GM12878 (cell line): ENCODE data around the gene ARRDC1. TPM values are rescaled to one million over a fixed set of nuclear protein-coding genes. Genes with fewer than 3 reads are reported as not detected.

Experiments
- ATAC-seq: fragments of 200-7000 bp; cut with Tn5 transposase; 3 replicates; pipeline ENCODE4 v1.9.1; 2020; ENCODE audit warnings: mild to moderate bottlenecking, moderate library complexity
- BruUV-seq: library from RNA; stranded (reverse); fragments of 400-500 nt; replicated peaks from 2 replicates; lab custom pipeline; 2021; lab: Mats Ljungman, UMichigan
- CTCF ChIA-PET: fragments of 300-600 bp; sonication (Branson Sonifier 250); formaldehyde crosslinking; extraction: SDS; loops from one replicate; lab custom pipeline; 2021; ENCODE audit warnings: inconsistent platforms; lab: Yijun Ruan, JAX
- POLR2A ChIA-PET: fragments of 350-600 bp; formaldehyde crosslinking; extraction: SDS; loops from one replicate; lab custom pipeline; 2021; ENCODE audit warnings: inconsistent platforms; lab: Charles Lee
- RAD21 ChIA-PET: fragments of 300-600 bp; sonication (Branson Sonifier 250); formaldehyde crosslinking; loops from one replicate; lab custom pipeline; 2023; ENCODE audit warnings: antibody characterized with exemption; ENCODE audit not compliant: unreplicated experiment; lab: Charles Lee
- SMC1A ChIA-PET: fragments of 300-600 bp; sonication (Branson Sonifier 250); formaldehyde crosslinking; loops from one replicate; lab custom pipeline; 2023; ENCODE audit not compliant: unreplicated experiment, uncharacterized antibody; lab: Charles Lee
- DNase-seq: peaks from one replicate; pipeline ENCODE4 v3.0.0-alpha.2; 2011; ENCODE audit warnings: low read depth, low spot score
- FAIRE-seq: peaks from 3 replicates; lab custom pipeline; 2011; peaks lifted over from hg19 to GRCh38; lab: Jason Lieb, UNC
- H2AFZ ChIP-seq: 2 replicates; pipeline ENCODE4 v1.6.0; 2011; ENCODE audit warnings: low read depth, low read length, control low read depth; ENCODE audit not compliant: control insufficient read depth
- H3K27ac ChIP-seq: 2 replicates; pipeline ENCODE4 v1.5.1; 2011; ENCODE audit warnings: control low read depth; ENCODE audit not compliant: control insufficient read depth, insufficient read depth
- H3K27me3 ChIP-seq, 2 experiments: replicated peaks in 1 of 2; 2 replicates each; pipeline versions ENCODE4 v1.6.0 to v1.6.1; 2011; ENCODE audit warnings: low read length in 1 of 2; ENCODE audit not compliant: control insufficient read depth in 2 of 2, insufficient read depth in 2 of 2
- H3K36me3 ChIP-seq, 2 experiments: 2 replicates each; pipeline ENCODE4 v1.5.1; 2011; ENCODE audit warnings: low read length in 1 of 2; ENCODE audit not compliant: control insufficient read depth in 2 of 2, insufficient read depth in 2 of 2
- H3K4me1 ChIP-seq: 2 replicates; pipeline ENCODE4 v1.6.1; 2011; ENCODE audit warnings: mild to moderate bottlenecking, low read length, moderate library complexity, mixed read lengths; ENCODE audit not compliant: control insufficient read depth, insufficient read depth
- H3K4me2 ChIP-seq: 2 replicates; pipeline ENCODE4 v1.6.0; 2011; ENCODE audit warnings: control low read depth; ENCODE audit not compliant: control insufficient read depth, insufficient read depth
- H3K4me3 ChIP-seq: fragments of 200-600 bp; sonication (generic); 2 replicates; pipeline ENCODE4 v1.5.1; 2016
- H3K79me2 ChIP-seq: 2 replicates; pipeline ENCODE4 v1.6.0; 2011; ENCODE audit warnings: low read length; ENCODE audit not compliant: control insufficient read depth, insufficient read depth
- H3K9ac ChIP-seq: 2 replicates; pipeline ENCODE4 v1.8.0; 2011; ENCODE audit warnings: low read length, control low read depth, mixed read lengths; ENCODE audit not compliant: control insufficient read depth, insufficient read depth
- H3K9me3 ChIP-seq: replicated peaks from 3 replicates; pipeline ENCODE4 v1.5.1; 2011; ENCODE audit warnings: mild to moderate bottlenecking, low read length; ENCODE audit not compliant: control insufficient read depth, insufficient read depth
- H4K20me1 ChIP-seq: 2 replicates; pipeline ENCODE4 v1.6.0; 2011; ENCODE audit not compliant: control insufficient read depth, insufficient read depth
- CBFB ChIP-seq: IDR thresholded peaks from 2 replicates; pipeline ENCODE4 v1.6.1; 2016; ENCODE audit warnings: antibody characterized with exemption, low read depth
- CEBPZ ChIP-seq: fragments of 150-350 bp; IDR thresholded peaks from 2 replicates; pipeline ENCODE4 v1.6.1; 2016; ENCODE audit warnings: low read depth, low read length
- CREM ChIP-seq: IDR thresholded peaks from 2 replicates; pipeline ENCODE4 v1.6.1; 2014; ENCODE audit warnings: antibody characterized with exemption, low read depth
- HCFC1 ChIP-seq: fragments of 150-350 bp; IDR thresholded peaks from 2 replicates; pipeline ENCODE4 v1.6.1; 2014; ENCODE audit warnings: low read length
- HDAC2 ChIP-seq: fragments of 200-600 bp; sonication (generic); IDR thresholded peaks from 2 replicates; pipeline ENCODE4 v1.6.1; 2017
- KLF5 ChIP-seq: fragments of 450-650 bp; IDR thresholded peaks from 2 replicates; pipeline ENCODE4 v1.6.1; 2014; ENCODE audit warnings: mild to moderate bottlenecking; ENCODE audit not compliant: partially characterized antibody
- MTA3 ChIP-seq: IDR thresholded peaks from 2 replicates; pipeline ENCODE4 v1.6.1; 2012; ENCODE audit warnings: low read length, inconsistent platforms, borderline replicate concordance
- MYB ChIP-seq: fragments of 150-350 bp; IDR thresholded peaks from 2 replicates; pipeline ENCODE4 v1.6.1; 2014; ENCODE audit warnings: mild to moderate bottlenecking, low read depth, low read length, borderline replicate concordance
- MYC ChIP-seq: IDR thresholded peaks from 2 replicates; pipeline ENCODE4 v1.6.1; 2011; ENCODE audit warnings: mild to moderate bottlenecking, low read length, moderate library complexity, inconsistent platforms; ENCODE audit not compliant: insufficient read depth, insufficient replicate concordance, insufficient read length, severe bottlenecking
- NR2C1 ChIP-seq: fragments of 450-650 bp; IDR thresholded peaks from 2 replicates; pipeline ENCODE4 v1.6.1; 2017; ENCODE audit warnings: antibody characterized with exemption, mild to moderate bottlenecking, moderate library complexity
- PAX8 ChIP-seq: fragments of 450-650 bp; IDR thresholded peaks from 2 replicates; pipeline ENCODE4 v1.6.1; 2017; ENCODE audit warnings: mild to moderate bottlenecking, moderate library complexity
- ZBTB33 ChIP-seq: fragments of 450-650 bp; IDR thresholded peaks from 2 replicates; pipeline ENCODE4 v1.6.1; 2017; ENCODE audit warnings: mild to moderate bottlenecking
- ZNF622 ChIP-seq: fragments of 450-650 bp; IDR thresholded peaks from 2 replicates; pipeline ENCODE4 v1.6.1; 2017; ENCODE audit warnings: mild to moderate bottlenecking, inconsistent platforms
- WGBS: methylation state at CpG from one replicate; pipeline ENCODE4 v1.1.6; 2016; ENCODE audit warnings: low lambda C conversion rate; ENCODE audit not compliant: insufficient replicate concordance, insufficient coverage; ENCODE audit errors: missing lambda C conversion rate; 5-methylcytosine and 5-hydroxymethylcytosine counted together
- in situ Hi-C: fragments of 300-500 bp; cut with MboI; formaldehyde crosslinking; loops from 9 replicates; pipeline ENCODE4 v1.14.3; 2018; ENCODE audit warnings: mixed read lengths
- intact Hi-C: fragments of 100-400 bp; cut with micrococcal nuclease; formaldehyde crosslinking; loops from one replicate; pipeline ENCODE4 v1.14.2; 2022; ENCODE audit not compliant: unreplicated experiment
- polyA plus RNA-seq, 11 experiments: library from polyadenylated mRNA; depleted of rRNA in 4 of 11; unstranded in 6 of 11; stranded (reverse) in 5 of 11; fragments of >200 nt; fragmentation: Nextera tagmentation in 4 of 11; fragmentation: Illumina TruSeq in 1 of 11; extraction: Ambion mirVana in 4 of 11; extraction: Trizol in 1 of 11; gene quantifications; 1 replicate in 1 of 11; 2 replicates in 10 of 11; pipeline versions ENCODE4 v1.2.1 to v1.2.3, GENCODE V29; 2011 to 2016; ENCODE audit warnings: inconsistent platforms in 2 of 11, missing spikeins in 2 of 11, low read depth in 1 of 11
- total RNA-seq, 4 experiments: library from RNA; depleted of rRNA in 3 of 4; stranded (reverse); fragments of >200 nt in 3 of 4; fragmentation: Illumina TruSeq in 1 of 4; extraction: Trizol in 1 of 4; gene quantifications; 2 replicates each; pipeline versions ENCODE4 v1.2.1 to v1.2.3, GENCODE V29; 2013 to 2021

The ARRDC1 gene
- total and polyA plus RNA-seq, 10 of the 15 experiments (the other 5 are each of a cell fraction or from before 2014, with no cell fraction given) = 0.23 to 34.4 (median 20.9) TPM

- ChIA-PET CTCF (interaction anchor here (1.6 kb wide), 1 partner anchor 10 kb away, joined by 6 read pairs; no protein-coding TSS in a partner anchor), SMC1A (interaction anchor here (1.7 kb wide), 1 partner anchor 18 kb away, joined by 3 read pairs; no protein-coding TSS in a partner anchor), RAD21 (no interaction called here), POLR2A (no interaction called here)
- Histone ChIP-seq H3K4me3 (peak overlapping the region; percentile 51), H3K4me1 (peaks cover 4% of the 10 kb centered on the region; the same call in 1 of the 2 replicates), H2AFZ (no peak overlapping the region), H4K20me1 (no peaks in the 10 kb centered on the region), H3K27ac (peak overlapping the region; percentile 56), H3K9me3 (no peaks in the 10 kb centered on the region), H3K36me3 (peaks cover 1 to 3% of the 10 kb centered on the region in 2 experiments; a peak in 3 of 4 replicates), H3K27me3 (no peaks in the 10 kb centered on the region), H3K9ac (peak overlapping the region; percentile 36), H3K79me2 (peaks cover 66% of the 10 kb centered on the region), H3K4me2 (peak overlapping the region; percentile 75)
- 67% methylated on average over 6 of the region's 6 CpGs for WGBS
- FAIRE-seq = peak; percentile 81
- in situ Hi-C loops = no loop called here
- intact Hi-C loops = no loop called here
- peak; percentile 25; the same call in 1 of the 3 replicates for ATAC-seq
- no TSS peak for BruUV-seq
- DNase-seq = no peak
- TF ChIP-seq CBFB = no peak
- TF ChIP-seq MTA3 = no peak
- TF ChIP-seq NR2C1 = no peak
- TF ChIP-seq ZBTB33 = no peak
- TF ChIP-seq CREM = no peak
- TF ChIP-seq PAX8 = no peak
- TF ChIP-seq MYB = no peak
- TF ChIP-seq HCFC1 = no peak
- TF ChIP-seq KLF5 = no peak
- no peak for TF ChIP-seq ZNF622
- no peak for TF ChIP-seq CEBPZ
- no peak for TF ChIP-seq HDAC2
- TF ChIP-seq MYC = no peak
These were observed 33.2 kb downstream of the ARRDC1 start for GRCh38 chr9:137638680-137639079.
